ENCODE results near the gene MYB.
"Not testable (repeated sequence)": the region's sequence is repeated elsewhere in the genome, so short reads cannot be mapped to it uniquely, and the experiment has no call there.

The MYB gene

GRCh38 chr6:135221042-135221441, 39.9 kb downstream of the MYB start:
- DNase-seq (ENCODE audit: low spot score), result no peak

GRCh38 chr6:135221505-135221904, 40.4 kb downstream of the MYB start:
- no peak for DNase-seq (ENCODE audit: low spot score)

GRCh38 chr6:135222623-135223022, 41.5 kb downstream of the MYB start:
- DNase-seq (ENCODE audit: low spot score), result no peak

- DNase-seq (ENCODE audit: low spot score), result no peak
Measured at GRCh38 chr6:135224037-135224647, 43.0 kb downstream of the MYB start.

- no peak for DNase-seq (ENCODE audit: low spot score)
Measured at GRCh38 chr6:135225911-135226310, 44.8 kb downstream of the MYB start.

- no peak for DNase-seq (ENCODE audit: low spot score)
Measured at GRCh38 chr6:135226537-135226936, 45.4 kb downstream of the MYB start.

- DNase-seq (ENCODE audit: low spot score), result no peak
Measured at GRCh38 chr6:135227349-135227748, 46.2 kb downstream of the MYB start.

GRCh38 chr6:135227758-135228157, 46.6 kb downstream of the MYB start:
- DNase-seq (ENCODE audit: low spot score), result no peak

GRCh38 chr6:135228486-135228885, 47.4 kb downstream of the MYB start:
- no peak for DNase-seq (ENCODE audit: low spot score)

- DNase-seq (ENCODE audit: low spot score), result no peak
Measured at GRCh38 chr6:135229996-135230395, 48.9 kb downstream of the MYB start.

GRCh38 chr6:135230711-135231468, 49.8 kb downstream of the MYB start:
- DNase-seq (ENCODE audit: low spot score), result no peak

- no peak for DNase-seq (ENCODE audit: low spot score)
Measured at GRCh38 chr6:135231469-135231844, 50.3 kb downstream of the MYB start.

- peak; percentile 35 for DNase-seq (ENCODE audit: low spot score)
Measured at GRCh38 chr6:135233686-135234491, 52.8 kb downstream of the MYB start.

- DNase-seq (ENCODE audit: low spot score), result no peak
Measured at GRCh38 chr6:135234492-135234780, 53.3 kb downstream of the MYB start.

GRCh38 chr6:135235716-135236115, 54.6 kb downstream of the MYB start:
- DNase-seq (ENCODE audit: low spot score), result no peak

- DNase-seq (ENCODE audit: low spot score), result no peak
Measured at GRCh38 chr6:135236319-135236718, 55.2 kb downstream of the MYB start.

- DNase-seq (ENCODE audit: low spot score), result no peak
Measured at GRCh38 chr6:135236732-135237131, 55.6 kb downstream of the MYB start.

GRCh38 chr6:135240711-135241110, 59.6 kb downstream of the MYB start:
- no peak for DNase-seq (ENCODE audit: low spot score)

- DNase-seq (ENCODE audit: low spot score), result no peak
Measured at GRCh38 chr6:135243871-135244796, 63.0 kb downstream of the MYB start.

GRCh38 chr6:135244805-135245204, 63.7 kb downstream of the MYB start:
- DNase-seq (ENCODE audit: low spot score), result no peak

- DNase-seq (ENCODE audit: low spot score), result not testable (repeated sequence)
Measured at GRCh38 chr6:135246412-135247012, 65.4 kb downstream of the MYB start.

Measured in SK-N-DZ (cell line).